ENCODE data around the gene TNFRSF18. TPM values are rescaled to one million over a fixed set of nuclear protein-coding genes. Genes with fewer than 3 reads are reported as not detected.

TNFRSF18 gene
- total RNA-seq, 3 donors from 2014 or later, result 1.6 to 2.2 (median 2.2) TPM

DNA sequence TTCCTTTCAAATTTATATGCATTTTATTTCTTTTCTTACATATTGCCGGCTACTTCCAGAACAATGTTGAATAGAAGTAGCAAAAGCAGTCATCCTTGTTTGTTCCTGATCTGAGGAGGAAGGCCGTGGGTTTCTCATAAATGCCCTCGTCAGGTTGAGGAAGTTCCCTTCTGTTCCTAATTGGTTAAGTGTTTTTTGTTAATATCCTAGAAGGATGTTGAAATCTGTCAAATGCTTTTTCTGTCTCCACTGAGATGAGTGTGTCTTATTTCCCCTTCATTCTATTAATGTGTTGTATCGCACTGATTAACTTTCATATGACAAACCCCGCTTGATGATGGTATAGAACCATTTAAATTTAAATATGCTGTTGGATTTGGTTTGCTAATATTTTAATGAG, 17.3 kb downstream of the TNFRSF18 start:
- intact Hi-C loops (cut with DNase I, micrococcal nuclease), result no loop called here
- Histone ChIP-seq H3K36me3 (ENCODE audit: low read depth) (no peaks in the 10 kb centered on the region), H3K4me1 (ENCODE audit: low read depth) (no peaks in the 10 kb centered on the region), H3K9me3 (no peaks in the 10 kb centered on the region), H3K4me3 (no peak overlapping the region)
- ATAC-seq (no peak), DNase-seq (no peak)
- TF ChIP-seq, protein P1, sequence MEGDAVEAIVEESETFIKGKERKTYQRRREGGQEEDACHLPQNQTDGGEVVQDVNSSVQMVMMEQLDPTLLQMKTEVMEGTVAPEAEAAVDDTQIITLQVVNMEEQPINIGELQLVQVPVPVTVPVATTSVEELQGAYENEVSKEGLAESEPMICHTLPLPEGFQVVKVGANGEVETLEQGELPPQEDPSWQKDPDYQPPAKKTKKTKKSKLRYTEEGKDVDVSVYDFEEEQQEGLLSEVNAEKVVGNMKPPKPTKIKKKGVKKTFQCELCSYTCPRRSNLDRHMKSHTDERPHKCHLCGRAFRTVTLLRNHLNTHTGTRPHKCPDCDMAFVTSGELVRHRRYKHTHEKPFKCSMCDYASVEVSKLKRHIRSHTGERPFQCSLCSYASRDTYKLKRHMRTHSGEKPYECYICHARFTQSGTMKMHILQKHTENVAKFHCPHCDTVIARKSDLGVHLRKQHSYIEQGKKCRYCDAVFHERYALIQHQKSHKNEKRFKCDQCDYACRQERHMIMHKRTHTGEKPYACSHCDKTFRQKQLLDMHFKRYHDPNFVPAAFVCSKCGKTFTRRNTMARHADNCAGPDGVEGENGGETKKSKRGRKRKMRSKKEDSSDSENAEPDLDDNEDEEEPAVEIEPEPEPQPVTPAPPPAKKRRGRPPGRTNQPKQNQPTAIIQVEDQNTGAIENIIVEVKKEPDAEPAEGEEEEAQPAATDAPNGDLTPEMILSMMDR (IDR thresholded peaks at IDR 0.05), result no peak

DNA sequence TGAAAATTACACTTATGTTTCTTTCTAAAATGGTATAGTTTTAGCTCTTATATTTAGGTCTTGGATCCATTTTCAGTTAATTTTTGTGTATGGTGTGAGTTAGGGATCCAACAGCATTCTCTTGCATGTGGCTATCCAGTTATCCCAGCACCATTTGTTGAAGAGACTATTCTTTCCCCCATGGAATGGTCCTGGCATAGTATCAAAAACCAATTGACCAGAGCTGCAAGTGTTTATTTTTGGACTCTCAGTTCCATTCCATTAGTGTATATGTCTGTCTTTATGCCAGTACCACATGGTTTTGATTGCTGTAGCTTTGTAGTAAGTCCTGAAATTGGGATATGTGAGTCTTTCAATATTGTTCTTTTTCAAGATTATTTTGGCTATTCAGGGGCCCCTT, 18.5 kb downstream of the TNFRSF18 start:
- Histone ChIP-seq H3K4me3 (no peak overlapping the region), H3K36me3 (ENCODE audit: low read depth) (no peaks in the 10 kb centered on the region), H3K9me3 (no peaks in the 10 kb centered on the region), H3K4me1 (ENCODE audit: low read depth) (no peaks in the 10 kb centered on the region)
- intact Hi-C loops (cut with DNase I, micrococcal nuclease), result no loop called here
- DNase-seq (no peak), ATAC-seq (no peak)
- TF ChIP-seq, protein P1 (IDR thresholded peaks at IDR 0.05), result no peak

DNA sequence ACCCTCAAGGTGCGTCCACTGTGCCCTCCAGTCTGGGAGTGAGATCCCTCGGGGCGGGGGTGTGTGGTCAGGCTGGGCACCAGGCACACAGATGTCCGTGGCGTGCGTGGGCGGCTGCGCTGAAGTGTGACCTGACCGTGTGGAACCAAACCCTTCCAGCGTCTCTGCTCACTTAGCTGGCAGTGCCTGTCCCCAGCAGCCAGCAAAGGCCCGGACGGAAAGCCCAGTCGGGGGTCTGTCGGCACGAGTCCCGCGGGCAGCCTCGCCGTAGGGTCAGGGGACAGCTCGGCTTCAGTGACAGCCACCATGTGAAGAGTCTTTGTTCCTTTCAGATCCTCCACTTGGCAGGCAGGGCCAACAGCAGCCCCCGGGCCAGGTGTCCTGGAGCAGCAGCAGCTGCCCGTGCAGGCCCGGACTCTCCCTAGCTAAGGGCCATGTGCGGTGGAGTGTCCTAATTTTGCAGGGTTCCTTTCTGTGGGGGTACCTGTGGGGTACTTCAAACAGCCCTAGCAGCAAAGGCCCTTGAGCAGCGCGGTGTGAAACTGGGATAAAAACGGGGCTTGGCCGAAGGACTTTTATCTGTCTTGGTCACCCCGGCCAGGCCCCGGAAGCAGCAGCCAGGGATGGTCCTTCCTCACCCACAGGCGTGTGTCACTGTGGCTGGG, 21.2 kb downstream of the TNFRSF18 start:
- Histone ChIP-seq H3K4me1 (ENCODE audit: low read depth) (no peaks in the 10 kb centered on the region), H3K4me3 (no peak overlapping the region), H3K36me3 (ENCODE audit: low read depth) (no peaks in the 10 kb centered on the region), H3K9me3 (no peaks in the 10 kb centered on the region)
- peak in 2 of 3 donors; percentile 20 to 48 for DNase-seq
- intact Hi-C loops (cut with DNase I, micrococcal nuclease), result no loop called here
- TF ChIP-seq, protein P1 (IDR thresholded peaks at IDR 0.05), result no peak
- no peak for ATAC-seq

DNA sequence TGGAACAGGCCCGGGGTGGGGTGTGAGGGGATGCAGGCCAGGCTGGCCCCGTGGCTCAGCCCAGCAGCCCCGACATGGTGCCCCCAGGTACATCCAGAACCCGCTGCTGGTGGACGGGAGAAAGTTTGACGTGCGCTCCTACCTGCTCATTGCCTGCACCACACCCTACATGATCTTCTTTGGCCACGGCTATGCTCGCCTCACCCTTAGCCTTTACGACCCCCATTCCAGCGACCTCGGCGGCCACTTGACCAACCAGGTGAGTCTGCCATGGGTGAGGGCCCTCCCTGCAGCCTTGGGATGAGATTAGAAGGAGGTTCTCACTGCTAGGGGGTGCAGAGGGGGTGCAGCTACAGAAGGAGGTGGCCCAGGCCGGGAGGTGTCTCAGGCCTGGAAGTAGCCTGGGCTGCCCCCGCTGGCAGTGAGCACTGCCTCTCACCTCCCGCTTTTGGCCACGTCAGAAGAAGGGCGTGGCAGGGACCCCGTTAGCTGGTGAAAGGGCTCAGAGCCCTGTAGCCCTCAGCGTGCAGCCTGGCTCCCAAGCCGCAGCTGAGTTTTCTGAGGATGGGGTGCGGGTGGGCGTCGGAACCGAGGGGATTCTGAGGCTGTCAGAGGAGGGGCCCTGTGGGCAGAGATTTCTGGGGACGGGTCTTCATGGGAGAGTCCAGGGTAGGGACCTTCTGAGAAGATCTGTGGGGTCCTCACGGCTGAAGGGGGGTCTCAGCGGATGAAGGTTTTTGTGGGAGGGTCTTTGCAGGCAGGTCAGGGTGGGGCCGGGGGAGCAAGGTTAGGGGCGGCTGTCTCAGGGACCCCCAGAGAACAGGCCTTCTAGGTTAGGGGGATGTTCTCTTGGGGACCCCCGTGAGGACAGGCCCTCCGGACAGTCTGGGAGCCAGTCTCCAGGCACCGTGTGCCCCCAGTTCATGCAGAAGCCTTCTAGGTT, 22.3 kb downstream of the TNFRSF18 start:
- TF ChIP-seq, protein P1 (IDR thresholded peaks at IDR 0.05), result no peak
- ATAC-seq, result no peak
- DNase-seq, result peak in 1 of 3 donors; percentile 17

DNA sequence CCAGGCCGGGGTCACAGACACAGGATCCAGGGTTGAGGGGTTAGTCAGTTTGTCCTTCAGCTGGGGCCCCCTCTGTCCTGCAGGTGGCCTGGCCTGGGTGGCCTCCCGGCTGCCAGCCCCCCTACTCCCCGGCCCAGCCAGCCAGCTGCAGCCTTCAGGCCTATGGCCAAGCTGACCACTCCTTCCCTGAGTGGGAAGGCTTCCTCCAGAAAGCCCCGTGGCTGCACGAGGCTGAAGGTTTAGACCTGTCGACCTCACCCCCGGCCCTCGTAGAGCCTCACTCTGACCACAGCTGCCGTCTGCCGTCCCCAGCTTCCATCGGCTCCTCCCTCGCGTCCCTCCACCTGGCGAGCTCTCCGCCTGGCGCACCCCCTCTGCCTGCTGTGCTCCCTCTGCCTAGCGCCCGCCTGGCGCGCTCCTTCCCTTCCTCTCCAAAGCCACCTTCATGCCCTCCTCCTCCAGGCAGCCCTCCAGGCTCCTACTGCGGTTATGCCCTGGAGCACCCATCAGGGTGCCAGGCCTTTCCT, 23.1 kb downstream of the TNFRSF18 start:
- TF ChIP-seq, protein P1 (IDR thresholded peaks at IDR 0.05), result no peak
- Histone ChIP-seq H3K9me3 (no peaks in the 10 kb centered on the region), H3K4me3 (no peak overlapping the region), H3K4me1 (ENCODE audit: low read depth) (no peaks in the 10 kb centered on the region), H3K36me3 (ENCODE audit: low read depth) (no peaks in the 10 kb centered on the region)
- DNase-seq, result peak in 2 of 3 donors; percentile 18 to 38
- intact Hi-C loops (cut with DNase I, micrococcal nuclease), result no loop called here
- ATAC-seq, result no peak

More for the DNA sequence above, 22.3 kb downstream of the TNFRSF18 start:
- H3K36me3 ChIP-seq (ENCODE audit: low read depth), result no peaks in the 10 kb centered on the region
- no peaks in the 10 kb centered on the region for H3K9me3 ChIP-seq
- intact Hi-C loops (cut with DNase I, micrococcal nuclease), result no loop called here
- H3K4me3 ChIP-seq, result no peak overlapping the region
- no peaks in the 10 kb centered on the region for H3K4me1 ChIP-seq (ENCODE audit: low read depth)
